T-cell (primary cell): ENCODE measurements around the gene ROR2. TPM values are rescaled to one million over a fixed set of nuclear protein-coding genes. Genes with fewer than 3 reads are reported as not detected.

Experiments used
- ATAC-seq, 4 experiments: fragments of 200-7000 bp in 3 of 4; fragments of 150-1000 bp in 1 of 4; cut with Tn5 transposase; replicated peaks in 1 of 4; 1 replicate in 3 of 4; 2 replicates in 1 of 4; pipeline ENCODE4 v1.10.0; 2021; ENCODE audit warnings: moderate library complexity in 3 of 4, mild to moderate bottlenecking in 2 of 4, moderate number of reproducible peaks in 1 of 4
- CTCF ChIA-PET, 2 donors: fragments of 300-600 bp; sonication (Branson Sonifier 250); formaldehyde crosslinking; loops; one replicate each; lab custom pipeline; 2022; ENCODE audit warnings: antibody characterized with exemption in 2 of 2; lab: Charles Lee
- POLR2A ChIA-PET, 2 donors: fragments of 300-600 bp; sonication (Branson Sonifier 250); formaldehyde crosslinking; loops; one replicate each; lab custom pipeline; 2022; ENCODE audit warnings: antibody characterized with exemption in 2 of 2; lab: Charles Lee
- DNase-seq, 35 experiments: peaks; one replicate each; pipeline versions ENCODE4 v3.0.0 to v3.0.0-alpha.2; 2013 to 2023
- H3K27ac ChIP-seq: one replicate; pipeline ENCODE4 v1.5.1; 2013; ENCODE audit warnings: low read length
- H3K27me3 ChIP-seq, 2 experiments: replicated peaks in 1 of 2; 1 replicate in 1 of 2; 2 replicates in 1 of 2; pipeline versions ENCODE4 v1.6.1 to v1.7.0; 2013; ENCODE audit warnings: low read length in 1 of 2, mixed read lengths in 1 of 2; ENCODE audit not compliant: control insufficient read depth in 2 of 2, insufficient read depth in 2 of 2; ENCODE audit errors: extremely low read depth in 1 of 2
- H3K36me3 ChIP-seq, 2 donors: 1 replicate in 1 of 2; 2 replicates in 1 of 2; pipeline versions ENCODE4 v1.6.1 to v1.7.0; 2013; ENCODE audit warnings: low read length in 1 of 2; ENCODE audit not compliant: control insufficient read depth in 2 of 2, insufficient read depth in 1 of 2; ENCODE audit errors: extremely low read depth in 1 of 2
- H3K4me1 ChIP-seq, 2 experiments: 1 replicate in 1 of 2; 2 replicates in 1 of 2; pipeline versions ENCODE4 v1.6.1 to v1.7.0; 2013; ENCODE audit warnings: low read length in 2 of 2, mixed read lengths in 1 of 2; ENCODE audit not compliant: insufficient read depth in 2 of 2, control insufficient read depth in 1 of 2; ENCODE audit errors: extremely low read depth in 1 of 2
- H3K4me3 ChIP-seq, 2 donors: 1 replicate in 1 of 2; 2 replicates in 1 of 2; pipeline versions ENCODE4 v1.5.1 to v1.7.0; 2013; ENCODE audit warnings: mild to moderate bottlenecking in 2 of 2, low read length in 1 of 2, moderate library complexity in 1 of 2; ENCODE audit not compliant: control insufficient read depth in 1 of 2; ENCODE audit errors: extremely low read depth in 1 of 2
- H3K9me3 ChIP-seq: 2 replicates; pipeline ENCODE4 v1.7.0; 2013
- H3K27ac Mint-ChIP-seq, 2 donors: one replicate each; pipeline ENCODE4 v1.8.0; 2020 to 2021; ENCODE audit warnings: mild to moderate bottlenecking in 2 of 2, mixed read lengths in 2 of 2
- H3K27me3 Mint-ChIP-seq, 2 donors: one replicate each; pipeline ENCODE4 v1.8.0; 2021 to 2022; ENCODE audit warnings: mixed read lengths in 2 of 2
- H3K36me3 Mint-ChIP-seq: one replicate; pipeline ENCODE4 v1.8.0; 2021; ENCODE audit warnings: mixed read lengths
- H3K4me1 Mint-ChIP-seq, 3 donors: one replicate each; pipeline ENCODE4 v1.8.0; 2020 to 2022; ENCODE audit warnings: mixed read lengths in 3 of 3, mild to moderate bottlenecking in 1 of 3
- H3K4me3 Mint-ChIP-seq, 3 donors: one replicate each; pipeline ENCODE4 v1.8.0; 2020 to 2022; ENCODE audit warnings: mild to moderate bottlenecking in 3 of 3, mixed read lengths in 3 of 3, moderate library complexity in 3 of 3
- H3K9me3 Mint-ChIP-seq, 3 donors: one replicate each; pipeline ENCODE4 v1.8.0; 2020 to 2022; ENCODE audit warnings: mixed read lengths in 3 of 3
- WGBS: methylation state at CpG from one replicate; pipeline ENCODE4 v1.1.5; 2013; ENCODE audit warnings: missing lambda C conversion rate; ENCODE audit not compliant: insufficient coverage; 5-methylcytosine and 5-hydroxymethylcytosine counted together
- total RNA-seq, 35 experiments: library from RNA in 6 of 35; stranded (reverse) in 6 of 35; fragments of 120-200 nt in 1 of 35; gene quantifications; one replicate each; pipeline versions ENCODE4 v1.2.1 to v1.2.4 and lab custom pipeline; 2013 to 2026

Gene ROR2
- total RNA-seq, 5 donors from 2014 or later (not counting 1 experiment from before 2014, with no cell fraction given), result 0.07 to 0.28 (median 0.15) TPM; not detected in 1

- Histone ChIP-seq H3K36me3 (no peaks in the 10 kb centered on the region), H3K4me3 (no peak overlapping the region), H3K27me3 (peaks cover 0 to 3% of the 10 kb centered on the region in 2 experiments), H3K4me1 (no peaks in the 10 kb centered on the region), H3K27ac (no peak overlapping the region), H3K9me3 (no peaks in the 10 kb centered on the region)
- POLR2A ChIA-PET, result no interaction called here
- ATAC-seq, result no peak
- Mint-ChIP-seq H3K9me3 (no peaks in the 10 kb centered on the region), H3K27ac (no peak overlapping the region), H3K4me1 (no peaks in the 10 kb centered on the region), H3K4me3 (no peak overlapping the region), H3K27me3 (peaks cover 13 to 17% of the 10 kb centered on the region in 2 donors), H3K36me3 (no peaks in the 10 kb centered on the region)
- 100% methylated on average over 1 of the region's 6 CpGs for WGBS
- peak in 1 of 35 experiments; percentile 6 for DNase-seq
- CTCF ChIA-PET, result interaction anchor here in 1 of 2 donors (1.0 kb wide), 1 partner anchor 67 kb away, joined by 6 read pairs; no protein-coding TSS in a partner anchor
Measured at GRCh38 chr9:91659529-91660495, 290.2 kb downstream of the ROR2 start.

- ATAC-seq (no peak), DNase-seq (no peak)
- no peak overlapping the region for H3K4me3 ChIP-seq
- no peaks in the 10 kb centered on the region for H3K9me3 ChIP-seq
- Mint-ChIP-seq H3K4me1 (no peaks in the 10 kb centered on the region), H3K27me3 (peaks cover 10 to 13% of the 10 kb centered on the region in 2 donors), H3K4me3 (no peak overlapping the region), H3K9me3 (no peaks in the 10 kb centered on the region), H3K36me3 (no peaks in the 10 kb centered on the region), H3K27ac (no peak overlapping the region)
- H3K27me3 ChIP-seq, result peaks cover 0 to 3% of the 10 kb centered on the region in 2 experiments
- WGBS, result 76% methylated on average over 6 of the region's 9 CpGs
- POLR2A ChIA-PET, result no interaction called here
- H3K36me3 ChIP-seq, result no peaks in the 10 kb centered on the region
- H3K27ac ChIP-seq, result no peak overlapping the region
- CTCF ChIA-PET, result interaction anchor here in 1 of 2 donors (1.0 kb wide), 1 partner anchor 69 kb away, joined by 6 read pairs; no protein-coding TSS in a partner anchor
- H3K4me1 ChIP-seq, result no peaks in the 10 kb centered on the region
Measured at GRCh38 chr9:91658513-91659105, 291.4 kb downstream of the ROR2 start.

GRCh38 chr9:91657501-91657900, 292.5 kb downstream of the ROR2 start:
- Mint-ChIP-seq H3K27me3 (peaks cover 10 to 16% of the 10 kb centered on the region in 2 donors), H3K27ac (no peak overlapping the region), H3K4me1 (no peaks in the 10 kb centered on the region), H3K4me3 (no peak overlapping the region), H3K36me3 (no peaks in the 10 kb centered on the region), H3K9me3 (no peaks in the 10 kb centered on the region)
- H3K27me3 ChIP-seq, result peaks cover 0 to 3% of the 10 kb centered on the region in 2 experiments
- DNase-seq (no peak), ATAC-seq (no peak)
- H3K4me3 ChIP-seq, result no peak overlapping the region
- H3K27ac ChIP-seq, result no peak overlapping the region
- WGBS, result 35% methylated on average over 3 of the region's 3 CpGs
- CTCF ChIA-PET, result no interaction called here
- H3K9me3 ChIP-seq, result no peaks in the 10 kb centered on the region
- H3K4me1 ChIP-seq, result no peaks in the 10 kb centered on the region
- H3K36me3 ChIP-seq, result no peaks in the 10 kb centered on the region
- POLR2A ChIA-PET, result no interaction called here

GRCh38 chr9:91655658-91656057, 294.4 kb downstream of the ROR2 start:
- Mint-ChIP-seq H3K9me3 (no peaks in the 10 kb centered on the region), H3K4me1 (no peaks in the 10 kb centered on the region), H3K27me3 (peaks cover 14 to 16% of the 10 kb centered on the region in 2 donors), H3K4me3 (no peak overlapping the region), H3K27ac (no peak overlapping the region), H3K36me3 (no peaks in the 10 kb centered on the region)
- H3K27me3 ChIP-seq, result peaks cover 0 to 3% of the 10 kb centered on the region in 2 experiments
- ATAC-seq (no peak), DNase-seq (no peak)
- WGBS, result 80% methylated on average over 3 of the region's 4 CpGs
- H3K36me3 ChIP-seq, result no peaks in the 10 kb centered on the region
- no peak overlapping the region for H3K27ac ChIP-seq
- no peaks in the 10 kb centered on the region for H3K4me1 ChIP-seq
- ChIA-PET CTCF (no interaction called here), POLR2A (no interaction called here)
- no peaks in the 10 kb centered on the region for H3K9me3 ChIP-seq
- H3K4me3 ChIP-seq, result no peak overlapping the region

GRCh38 chr9:91655215-91655614, 294.8 kb downstream of the ROR2 start:
- ChIA-PET CTCF (interaction anchor here in 1 of 2 donors (0.6 kb wide), 1 partner anchor 294 kb away, joined by 4 read pairs; no protein-coding TSS in a partner anchor), POLR2A (no interaction called here)
- Mint-ChIP-seq H3K27ac (no peak overlapping the region), H3K9me3 (no peaks in the 10 kb centered on the region), H3K4me3 (no peak overlapping the region), H3K27me3 (peaks cover 15 to 17% of the 10 kb centered on the region in 2 donors), H3K36me3 (no peaks in the 10 kb centered on the region), H3K4me1 (no peaks in the 10 kb centered on the region)
- no peaks in the 10 kb centered on the region for H3K36me3 ChIP-seq
- DNase-seq, result no peak
- H3K27ac ChIP-seq, result no peak overlapping the region
- H3K4me3 ChIP-seq, result no peak overlapping the region
- no peak for ATAC-seq
- no peaks in the 10 kb centered on the region for H3K4me1 ChIP-seq
- no peaks in the 10 kb centered on the region for H3K9me3 ChIP-seq
- peaks cover 0 to 3% of the 10 kb centered on the region in 2 experiments for H3K27me3 ChIP-seq
- 98% methylated on average over 6 of the region's 6 CpGs for WGBS

GRCh38 chr9:91654527-91654926, 295.5 kb downstream of the ROR2 start:
- Histone ChIP-seq H3K4me1 (no peaks in the 10 kb centered on the region), H3K27me3 (peaks cover 0 to 3% of the 10 kb centered on the region in 2 experiments), H3K4me3 (no peak overlapping the region), H3K27ac (no peak overlapping the region), H3K36me3 (no peaks in the 10 kb centered on the region), H3K9me3 (no peaks in the 10 kb centered on the region)
- H3K36me3 Mint-ChIP-seq, result no peaks in the 10 kb centered on the region
- H3K27me3 Mint-ChIP-seq, result peaks cover 19 to 21% of the 10 kb centered on the region in 2 donors
- no peaks in the 10 kb centered on the region for H3K9me3 Mint-ChIP-seq
- no peaks in the 10 kb centered on the region for H3K4me1 Mint-ChIP-seq
- WGBS, result 80% methylated on average over 1 of the region's 1 CpG
- no peak overlapping the region for H3K27ac Mint-ChIP-seq
- ATAC-seq (no peak), DNase-seq (no peak)
- no peak overlapping the region for H3K4me3 Mint-ChIP-seq
- POLR2A ChIA-PET, result no interaction called here
- CTCF ChIA-PET, result interaction anchor here in 1 of 2 donors (0.6 kb wide), 1 partner anchor 294 kb away, joined by 4 read pairs; no protein-coding TSS in a partner anchor
